ENCODE data around the gene ODC1. TPM values are rescaled to one million over a fixed set of nuclear protein-coding genes. Genes with fewer than 3 reads are reported as not detected.

Gene ODC1
- total RNA-seq, 1 donor from 2014 or later = 16.2 TPM

GRCh38 chr2:10422251-10422650 lies 25.9 kb downstream of the ODC1 start:
- ATAC-seq (no peak), DNase-seq (ENCODE audit: low spot score) (no peak)

DNA sequence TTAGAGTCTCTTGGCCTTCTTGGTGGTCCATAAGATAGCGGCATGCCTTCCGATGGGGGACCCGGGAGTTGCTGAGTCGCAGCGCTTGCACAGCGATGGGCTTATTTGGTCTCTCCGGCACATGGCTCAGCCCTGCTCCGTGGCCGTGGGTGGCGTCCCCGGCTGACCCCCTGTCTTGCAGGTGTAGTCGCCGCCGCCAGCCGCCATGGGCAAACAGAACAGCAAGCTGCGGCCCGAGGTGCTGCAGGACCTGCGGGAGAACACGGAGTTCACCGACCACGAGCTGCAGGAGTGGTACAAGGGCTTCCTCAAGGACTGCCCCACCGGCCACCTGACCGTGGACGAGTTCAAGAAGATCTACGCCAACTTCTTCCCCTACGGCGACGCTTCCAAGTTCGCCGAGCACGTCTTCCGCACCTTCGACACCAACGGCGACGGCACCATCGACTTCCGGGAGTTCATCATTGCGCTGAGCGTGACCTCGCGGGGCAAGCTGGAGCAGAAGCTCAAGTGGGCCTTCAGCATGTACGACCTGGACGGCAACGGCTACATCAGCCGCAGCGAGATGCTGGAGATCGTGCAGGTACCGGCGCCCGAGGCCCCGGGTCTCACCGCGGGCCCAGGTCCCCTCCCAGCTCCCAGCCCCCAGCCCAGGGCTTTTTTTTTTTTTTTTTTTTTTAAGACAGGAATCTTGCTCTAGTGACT lies 28.4 kb downstream of the ODC1 start:
- no peak for ATAC-seq

GRCh38 chr2:10417551-10418335 lies 30.4 kb downstream of the ODC1 start:
- no peak for DNase-seq (ENCODE audit: low spot score)
- ATAC-seq = no peak

More for the DNA sequence above, 28.4 kb downstream of the ODC1 start:
- DNase-seq (ENCODE audit: low spot score) = no peak

- DNase-seq (ENCODE audit: low spot score) (no peak), ATAC-seq (no peak)
Observed at GRCh38 chr2:10415640-10416039, 32.5 kb downstream of the ODC1 start.

DNA sequence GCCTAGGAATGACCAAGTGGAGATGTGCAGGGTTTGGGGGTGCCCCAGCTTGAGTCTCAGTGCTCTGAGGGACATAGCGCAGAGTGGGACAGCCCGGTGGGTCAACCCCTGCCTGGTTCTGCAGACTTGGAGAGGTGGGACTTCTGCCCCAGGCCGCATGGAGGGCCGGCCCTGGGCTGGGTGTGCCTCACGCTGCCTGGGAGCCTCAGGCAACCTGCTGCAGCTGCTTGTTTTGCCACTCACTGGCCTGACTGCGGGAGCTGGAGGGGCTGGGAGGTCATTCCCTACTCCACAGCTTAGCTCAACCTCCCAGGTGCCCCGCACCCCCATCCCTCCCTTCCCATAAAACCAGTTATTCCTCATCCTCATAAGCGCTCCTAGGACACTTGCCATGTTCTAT lies 33.1 kb downstream of the ODC1 start:
- ATAC-seq (no peak), DNase-seq (ENCODE audit: low spot score) (no peak)

GRCh38 chr2:10414591-10414990 lies 33.5 kb downstream of the ODC1 start:
- DNase-seq (ENCODE audit: low spot score) (no peak), ATAC-seq (no peak)

GRCh38 chr2:10413991-10414451 lies 34.1 kb downstream of the ODC1 start:
- DNase-seq (ENCODE audit: low spot score) (no peak), ATAC-seq (peak; percentile 42)

GRCh38 chr2:10413503-10413902 lies 34.6 kb downstream of the ODC1 start:
- ATAC-seq = no peak
- DNase-seq (ENCODE audit: low spot score) = no peak

DNA sequence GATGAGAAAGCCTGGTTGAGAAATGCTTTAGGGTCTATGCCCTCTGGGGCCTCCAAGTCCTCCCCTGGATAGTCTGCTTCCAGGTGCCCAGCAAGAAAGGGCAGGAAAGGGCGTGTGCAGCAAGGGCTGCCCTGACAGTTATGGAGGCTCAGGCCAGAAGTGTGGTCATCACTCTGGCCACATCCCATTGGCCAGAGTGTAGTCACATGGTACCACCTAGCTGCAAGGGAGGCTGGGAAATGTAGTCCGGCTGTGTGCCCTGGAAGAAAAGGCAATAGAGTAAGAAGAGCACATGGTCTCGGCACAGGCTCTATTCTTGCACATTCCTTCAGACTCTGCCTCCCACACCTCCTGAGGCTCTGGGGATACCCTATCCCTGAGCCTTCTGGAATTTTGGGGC lies 35.7 kb downstream of the ODC1 start:
- ATAC-seq (no peak), DNase-seq (ENCODE audit: low spot score) (no peak)

- no peak for ATAC-seq
- DNase-seq (ENCODE audit: low spot score) = no peak
Observed at GRCh38 chr2:10411557-10411956, 36.6 kb downstream of the ODC1 start.

GRCh38 chr2:10410823-10411437 lies 37.2 kb downstream of the ODC1 start:
- no peak for ATAC-seq

GRCh38 chr2:10410001-10410822 lies 37.9 kb downstream of the ODC1 start:
- no peak for DNase-seq (ENCODE audit: low spot score)
- no peak for ATAC-seq

More at GRCh38 chr2:10410823-10411437, 37.2 kb downstream of the ODC1 start:
- no peak for DNase-seq (ENCODE audit: low spot score)

DNA sequence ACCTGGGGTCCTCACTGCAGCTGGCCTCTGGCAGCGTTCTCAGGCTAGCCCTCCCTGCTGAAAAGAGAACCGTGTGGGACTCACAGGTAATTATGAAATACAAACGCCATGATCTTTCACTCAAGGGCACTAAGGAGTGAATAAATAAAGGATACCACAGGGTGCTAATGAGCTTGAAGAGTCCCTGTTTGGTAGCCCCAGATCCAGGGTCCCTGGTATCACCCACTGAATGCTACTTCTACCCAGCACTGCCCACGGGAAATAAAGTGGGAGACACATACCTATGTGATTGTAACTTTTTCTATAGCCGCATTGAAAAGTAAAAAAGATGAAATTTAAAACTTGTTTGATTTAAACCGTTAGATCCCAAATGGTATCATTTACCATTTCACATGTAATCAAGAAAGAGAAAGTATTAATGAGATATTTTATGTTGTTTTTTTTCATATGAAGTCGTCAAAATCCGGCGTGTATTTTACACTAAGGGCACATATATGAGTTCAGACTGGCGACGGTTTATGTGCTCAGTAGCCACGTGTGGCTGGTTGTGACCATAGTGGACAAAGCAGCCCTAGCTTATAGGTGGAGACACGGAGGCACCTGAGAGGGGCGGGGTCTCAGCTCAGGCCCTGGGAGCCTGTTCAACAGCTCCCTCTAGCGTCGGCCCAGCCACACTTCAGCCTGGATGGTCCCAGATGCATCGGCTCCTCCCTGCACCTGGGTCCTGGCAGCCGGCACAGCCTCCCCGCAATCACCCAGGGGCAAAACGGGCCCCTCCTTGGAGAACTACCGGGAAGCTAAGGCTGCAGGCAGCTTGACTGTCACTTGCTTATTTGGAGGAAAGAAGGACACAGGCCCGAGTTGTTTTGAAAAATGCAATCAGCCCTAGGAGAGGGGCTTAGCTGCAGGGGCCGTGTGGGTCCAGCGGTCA lies 39.2 kb downstream of the ODC1 start:
- ATAC-seq (peak; percentile 82), DNase-seq (ENCODE audit: low spot score) (peak; percentile 90)

DNA sequence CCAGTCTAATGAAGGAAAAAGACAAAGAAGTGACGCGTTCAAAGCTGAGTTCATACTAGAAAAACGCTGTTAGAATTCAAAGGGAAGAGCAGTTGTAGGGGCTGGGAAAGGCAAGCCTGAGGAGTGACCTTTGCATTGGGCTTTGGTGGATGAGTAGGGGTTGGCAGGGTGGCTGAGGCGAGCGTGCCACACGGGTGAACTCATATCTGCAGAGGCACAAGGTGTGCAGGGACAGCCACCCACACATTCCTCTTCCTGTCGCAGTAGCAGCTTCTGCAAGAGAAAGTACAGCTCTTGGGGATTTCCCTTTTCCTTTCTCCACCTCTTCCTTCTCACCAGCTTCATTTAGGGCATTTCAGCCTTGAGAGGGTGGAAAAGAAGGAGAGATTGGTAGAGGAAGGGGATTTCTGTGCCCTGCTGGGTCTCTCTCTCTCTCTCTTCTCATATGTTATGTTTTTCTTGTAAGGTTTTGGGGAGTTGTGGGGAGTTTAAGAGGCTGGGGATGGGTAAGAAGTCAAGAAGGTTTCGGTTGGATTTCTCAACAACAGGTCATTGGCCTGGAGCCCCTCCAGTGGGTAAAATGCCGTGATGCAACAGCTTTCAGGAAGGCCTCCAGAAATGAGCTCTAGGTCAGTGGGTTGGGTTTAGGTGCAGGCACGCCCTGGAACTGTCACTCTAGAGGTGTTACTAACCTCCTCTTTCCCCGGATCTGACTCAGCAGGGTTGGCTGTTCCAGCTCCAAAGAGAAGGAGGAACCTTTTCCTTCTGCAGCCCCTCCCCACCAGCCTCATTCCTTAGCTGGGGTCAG lies 40.1 kb downstream of the ODC1 start:
- ATAC-seq (peak; percentile 75), DNase-seq (ENCODE audit: low spot score) (peak; percentile 89)

DNA sequence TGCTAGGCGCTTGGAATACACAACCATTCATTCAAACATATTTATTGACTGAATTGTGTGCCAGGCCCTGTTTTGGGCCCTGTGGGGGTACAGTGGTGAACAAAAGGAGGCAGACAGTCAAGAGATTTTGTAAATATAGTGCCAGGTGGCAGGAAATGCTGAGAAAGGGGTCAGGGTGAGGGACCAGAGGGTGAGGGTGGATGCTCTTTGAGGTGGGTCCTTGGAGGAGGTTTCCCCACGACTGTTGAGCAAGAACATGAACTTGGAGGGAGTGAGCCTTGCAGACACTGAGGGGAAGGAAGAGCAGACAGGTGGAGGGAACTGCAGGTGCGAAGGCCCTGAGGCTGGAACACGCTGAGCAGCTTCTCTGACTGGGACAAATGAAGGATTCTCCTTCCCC lies 40.7 kb downstream of the ODC1 start:
- DNase-seq (ENCODE audit: low spot score) = no peak
- ATAC-seq = no peak

GRCh38 chr2:10406491-10407188 lies 41.5 kb downstream of the ODC1 start:
- no peak for ATAC-seq
- DNase-seq (ENCODE audit: low spot score) = no peak

GRCh38 chr2:10406016-10406415 lies 42.1 kb downstream of the ODC1 start:
- peak; percentile 74 for DNase-seq (ENCODE audit: low spot score)

GRCh38 chr2:10405448-10405847 lies 42.7 kb downstream of the ODC1 start:
- ATAC-seq (no peak), DNase-seq (ENCODE audit: low spot score) (no peak)

More at GRCh38 chr2:10406016-10406415, 42.1 kb downstream of the ODC1 start:
- peak; percentile 53 for ATAC-seq

Data from left lobe of liver (tissue), 2 donors.